CD4-positive, alpha-beta T cell treated with Interleukin-12 subunit alpha and Interleukin-12 subunit beta, for 1 hour (primary cell): Measurements from ENCODE around the gene AXIN2.
"Not testable (repeated sequence)": the region's sequence is repeated elsewhere in the genome, so short reads cannot be mapped to it uniquely, and the experiment has no call there.

ENCODE experiments used
- DNase-seq: peaks from one replicate; pipeline ENCODE4 v3.0.0-alpha.2; 2020

The AXIN2 gene

GRCh38 chr17:65536573-65537342 lies 24.7 kb downstream of the AXIN2 start:
- no peak for DNase-seq

DNA sequence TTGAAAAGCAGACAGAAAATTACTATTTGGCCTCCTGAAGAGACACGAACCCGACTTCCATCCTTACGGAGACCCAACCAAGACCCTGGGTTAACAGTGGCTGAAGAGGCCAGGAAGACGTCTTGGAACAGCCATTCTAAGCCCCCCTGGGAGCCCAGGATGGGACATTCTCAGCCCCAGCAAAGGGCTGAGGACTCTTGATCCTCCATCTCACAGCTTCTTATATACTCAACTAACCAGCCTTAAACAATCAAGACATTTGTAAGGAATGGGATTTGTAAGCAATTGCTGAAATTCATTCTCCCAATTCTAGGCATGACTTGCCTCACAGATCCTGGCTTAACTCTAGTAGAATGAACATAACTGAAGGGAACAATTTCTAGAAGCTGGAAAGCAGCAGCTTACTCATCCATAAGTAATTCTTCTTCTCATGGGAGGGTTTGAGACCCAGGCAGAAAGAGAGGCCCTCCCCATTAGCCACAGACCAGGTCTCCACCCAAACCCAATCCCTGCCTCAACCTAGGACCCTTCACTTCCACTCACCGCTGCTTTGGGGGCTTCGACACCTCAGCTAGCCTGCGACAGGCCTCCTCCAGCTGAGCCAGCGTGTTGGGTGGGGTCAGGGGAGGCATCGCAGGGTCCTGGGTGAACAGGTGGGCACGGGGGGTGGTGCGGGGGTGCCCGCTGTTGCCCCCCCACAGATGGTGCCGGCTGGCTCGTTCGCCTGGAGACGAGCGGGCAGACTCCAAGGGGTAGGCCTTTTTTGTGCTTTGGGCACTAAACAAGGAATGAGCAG lies 25.5 kb downstream of the AXIN2 start:
- DNase-seq: no peak

DNA sequence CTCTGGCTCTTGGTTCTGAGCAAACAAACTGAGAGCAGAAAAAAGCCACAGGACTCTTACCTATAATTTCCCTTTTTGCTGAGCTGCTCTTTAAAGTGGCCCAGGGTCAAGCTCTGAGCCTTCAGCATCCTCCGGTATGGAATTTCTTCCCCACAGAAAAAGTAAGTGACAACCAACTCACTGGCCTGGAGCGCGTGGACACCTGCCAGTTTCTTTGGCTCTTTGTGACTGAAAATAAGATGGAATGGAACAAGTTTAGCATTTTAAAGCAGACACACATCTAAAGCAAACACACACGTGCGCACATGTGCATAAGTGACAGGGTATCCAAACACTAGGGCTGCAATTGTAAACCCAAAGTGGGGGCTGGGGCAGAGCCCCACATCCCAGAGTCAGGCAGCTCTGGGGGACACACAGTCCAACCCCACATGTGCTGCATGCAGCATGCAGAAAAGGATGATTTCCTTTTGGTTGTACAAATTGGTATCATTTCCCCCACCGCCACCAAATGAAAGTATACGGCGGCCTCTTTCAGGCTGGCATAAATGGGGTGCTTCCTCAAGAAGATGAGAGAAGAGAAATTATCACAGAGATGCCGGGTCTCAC lies 27.5 kb downstream of the AXIN2 start:
- DNase-seq: no peak

DNA sequence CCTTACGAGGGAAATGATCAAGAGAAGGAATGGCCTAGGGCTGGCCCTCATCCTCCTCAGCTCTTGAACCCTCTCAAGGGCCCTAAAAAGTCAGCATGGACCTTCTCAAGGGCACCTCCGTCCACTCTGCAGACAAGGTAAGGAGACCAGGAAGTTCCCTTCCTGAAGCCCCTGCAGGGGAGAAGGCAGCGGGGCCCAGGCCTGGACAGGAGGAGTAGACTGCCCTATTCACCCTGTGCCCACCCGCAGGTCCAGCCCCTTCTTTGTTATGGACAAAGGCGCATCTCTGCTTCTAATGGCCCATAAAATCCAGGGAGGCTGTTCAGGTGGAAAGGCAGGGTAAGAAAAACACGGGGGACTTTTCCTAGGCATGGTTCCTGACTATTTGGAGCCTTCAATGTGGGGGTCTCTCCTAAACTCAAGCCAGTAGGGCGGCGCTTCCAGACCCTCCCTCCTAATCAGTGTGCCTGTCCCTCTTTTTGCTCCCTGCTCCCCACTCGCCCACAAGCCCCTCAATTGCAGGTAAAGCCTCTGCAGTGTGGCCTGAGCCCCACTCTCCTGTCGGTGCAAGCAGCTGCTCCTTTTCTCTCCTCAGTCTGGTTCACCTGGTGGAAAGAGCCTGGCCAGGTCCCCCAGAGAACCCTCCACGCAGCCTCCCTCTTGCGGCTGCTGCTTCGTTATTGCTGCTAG lies 28.2 kb downstream of the AXIN2 start:
- no peak for DNase-seq

DNA sequence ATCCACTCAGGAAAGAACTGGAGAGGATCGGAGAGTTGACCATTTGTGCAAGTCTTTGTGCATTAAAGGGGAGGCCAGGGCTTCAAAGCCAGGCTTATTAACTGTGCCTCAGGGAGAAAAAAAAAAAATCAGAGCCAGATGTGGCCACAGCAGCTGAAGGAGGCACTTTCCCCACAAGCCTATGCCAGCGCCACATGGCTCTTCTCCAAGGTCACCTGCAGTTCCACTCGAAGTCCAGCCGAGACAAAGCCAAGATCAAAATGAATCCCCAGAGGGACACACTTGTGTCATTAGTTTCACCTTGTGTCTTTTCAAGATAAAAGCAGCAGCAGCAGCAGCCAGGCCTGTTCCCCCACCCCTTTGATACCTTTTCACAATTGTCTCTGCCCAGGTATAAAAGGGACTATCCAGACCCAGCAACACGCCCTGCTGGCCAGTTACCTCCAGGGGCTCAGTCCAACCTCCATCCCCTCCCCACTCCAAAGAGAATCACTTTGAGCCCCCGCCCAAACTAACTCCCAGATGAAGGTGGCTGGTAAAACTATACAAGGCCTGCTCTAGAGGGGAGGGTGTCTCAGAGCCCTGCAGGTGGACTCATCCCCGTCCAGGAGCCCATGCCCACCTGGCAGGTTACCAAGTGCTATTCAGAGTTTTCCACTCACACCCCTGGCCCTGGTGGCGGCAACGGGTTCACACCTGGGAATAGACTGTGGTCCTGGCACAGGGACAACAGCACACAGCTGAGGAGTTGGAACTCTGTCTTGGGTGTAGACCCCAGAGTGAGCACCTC lies 29.2 kb downstream of the AXIN2 start:
- no peak for DNase-seq

- no peak for DNase-seq
Observed at GRCh38 chr17:65531256-65532100, 30.0 kb downstream of the AXIN2 start.

GRCh38 chr17:65530523-65531255 lies 30.8 kb downstream of the AXIN2 start:
- DNase-seq: no peak

GRCh38 chr17:65529761-65530522 lies 31.5 kb downstream of the AXIN2 start:
- DNase-seq: no peak

DNA sequence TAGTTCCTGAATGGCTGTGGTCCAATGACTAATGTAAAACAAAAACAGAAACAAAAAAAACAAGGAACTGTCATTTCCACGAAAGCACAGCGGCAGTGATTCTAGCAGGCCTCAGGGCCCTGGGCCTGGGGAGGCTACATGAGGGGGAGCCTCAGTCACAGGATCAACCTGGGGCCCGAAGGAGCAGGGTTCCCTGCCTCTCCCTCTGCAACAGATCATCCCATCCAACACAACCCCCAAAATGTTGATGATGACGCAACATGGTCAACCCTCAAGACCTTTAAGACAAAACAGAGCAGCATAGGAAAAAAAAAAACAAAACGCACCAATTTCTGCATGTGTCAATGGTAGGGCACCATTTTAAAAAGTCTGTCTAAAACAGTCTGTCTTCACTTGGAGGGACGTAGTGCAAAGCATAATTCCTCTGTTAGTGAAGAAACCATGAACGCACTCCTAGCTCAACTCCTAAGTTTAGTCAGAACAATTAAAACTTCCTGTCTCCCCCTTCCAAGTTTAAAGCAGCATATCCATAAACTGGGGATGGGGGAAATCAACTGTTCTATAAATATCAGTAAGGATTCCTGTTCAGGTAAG lies 32.3 kb downstream of the AXIN2 start:
- DNase-seq: no peak

GRCh38 chr17:65527857-65528591 lies 33.4 kb downstream of the AXIN2 start:
- DNase-seq: no peak

GRCh38 chr17:65527381-65527780 lies 34.1 kb downstream of the AXIN2 start:
- no peak for DNase-seq

- not testable (repeated sequence) for DNase-seq
Observed at GRCh38 chr17:65526854-65527253, 34.6 kb downstream of the AXIN2 start.

DNA sequence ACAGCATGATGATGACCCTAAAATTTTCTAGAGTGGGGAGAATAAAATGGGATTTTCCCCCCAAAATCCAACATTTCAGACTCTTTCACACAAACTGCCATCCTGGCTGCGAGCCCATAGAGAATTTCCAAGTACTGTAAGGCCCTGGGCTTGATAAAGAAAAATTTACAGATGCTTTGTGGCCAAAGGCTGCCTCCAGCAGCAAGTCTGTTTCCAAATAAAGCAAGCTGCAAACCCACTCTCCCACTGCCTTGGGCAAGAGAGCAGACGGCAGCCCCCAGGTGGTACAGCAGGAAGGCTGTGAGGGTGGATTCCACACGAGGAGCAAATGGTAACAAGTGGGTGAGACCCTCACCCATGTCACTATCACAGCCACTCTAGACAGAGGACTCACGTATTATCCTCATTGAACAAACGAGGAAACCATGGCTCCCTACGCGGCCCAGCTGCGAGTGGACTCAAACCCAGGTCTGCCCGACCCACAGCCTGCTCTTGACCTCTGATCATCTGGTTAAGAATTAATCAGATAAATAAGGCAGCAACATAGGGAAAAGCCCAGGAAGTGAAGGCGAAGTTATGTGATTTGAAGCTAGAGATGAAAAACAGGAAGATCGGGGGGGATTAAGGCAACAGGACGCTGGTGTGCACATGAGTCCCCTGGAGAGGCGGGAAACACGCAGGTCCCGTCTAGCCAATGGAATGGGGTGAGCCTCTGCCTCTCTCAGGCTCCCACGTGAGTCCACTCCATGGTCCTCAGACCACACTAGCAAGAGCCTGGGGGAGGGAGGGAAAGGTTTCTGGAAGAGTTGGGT lies 37.4 kb downstream of the AXIN2 start:
- no peak for DNase-seq

DNA sequence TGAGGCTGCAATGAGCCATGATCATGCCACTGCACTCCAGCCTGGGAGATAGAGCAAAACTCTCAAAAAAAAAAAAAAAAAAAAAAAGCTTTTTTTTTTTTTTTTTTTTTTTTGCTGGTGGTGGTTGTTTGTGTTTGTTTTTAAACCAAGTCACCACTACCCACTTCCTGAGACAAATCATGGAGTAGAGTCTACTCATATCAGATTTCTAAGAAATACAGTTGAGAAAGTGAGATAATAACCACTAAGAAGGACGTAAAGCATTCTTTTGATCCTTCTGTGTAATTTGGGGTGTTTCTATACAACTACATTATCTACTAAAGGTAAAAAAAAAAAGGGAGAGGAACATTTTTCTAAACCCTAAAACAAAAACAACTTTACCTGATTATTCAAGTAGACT lies 38.0 kb downstream of the AXIN2 start:
- peak; percentile 68 for DNase-seq

- no peak for DNase-seq
Observed at GRCh38 chr17:65522751-65523404, 38.6 kb downstream of the AXIN2 start.

GRCh38 chr17:65519462-65519861 lies 42.0 kb downstream of the AXIN2 start:
- no peak for DNase-seq

DNA sequence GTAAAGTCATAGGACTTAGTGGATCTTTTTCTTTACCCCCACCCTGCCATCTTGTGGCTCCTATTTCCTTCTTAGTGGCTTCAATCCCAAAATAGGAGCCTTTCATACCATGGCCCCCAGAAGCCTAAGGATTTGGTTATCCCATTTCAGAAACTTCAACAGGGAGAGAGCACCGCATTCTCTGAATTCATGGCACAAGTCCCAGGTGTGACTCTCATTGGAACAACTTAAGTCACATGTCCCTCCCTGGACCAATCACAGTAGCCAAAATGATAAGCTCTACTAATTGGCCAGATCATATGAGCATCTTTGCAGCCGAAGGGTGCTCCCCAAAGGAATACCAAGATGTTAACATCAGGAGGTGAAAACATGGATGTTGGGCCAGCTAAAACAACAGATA lies 43.2 kb downstream of the AXIN2 start:
- DNase-seq: no peak
